Measurements from ENCODE around the gene LAX1. TPM values are rescaled to one million over a fixed set of nuclear protein-coding genes. Genes with fewer than 3 reads are reported as not detected.
A peak's percentile ranks its signal among the peaks of the same experiment; 100 is the strongest.
"Not testable (repeated sequence)": the region's sequence is repeated elsewhere in the genome, so short reads cannot be mapped to it uniquely, and the experiment has no call there.

The LAX1 gene
- polyA plus RNA-seq, 6 donors from 2014 or later: 3.8 to 9.3 (median 6.3) TPM; not detected in 1

- not testable (repeated sequence) for DNase-seq; H3K27me3 Mint-ChIP-seq; ATAC-seq (ENCODE audit: low read depth in 2 of 2); H3K9me3 Mint-ChIP-seq; H3K36me3 Mint-ChIP-seq
- Mint-ChIP-seq H3K4me3 (peak overlapping the region in 1 of 8 donors; percentile 29), H3K27ac (peak overlapping the region in 3 of 6 donors; percentile 3 to 69 (median 57)), H3K4me1 (peaks cover 24 to 42% (median 35%) of the 10 kb centered on the region in 3 donors)
Observed at GRCh38 chr1:203751618-203752361, 13.2 kb upstream of the LAX1 start.

GRCh38 chr1:203754455-203754864 is 10.5 kb upstream of the LAX1 start:
- H3K36me3 Mint-ChIP-seq: no peaks in the 10 kb centered on the region
- peaks cover 25 to 43% (median 36%) of the 10 kb centered on the region in 3 donors for H3K4me1 Mint-ChIP-seq
- DNase-seq (peak; percentile 62), ATAC-seq (ENCODE audit: low read depth in 2 of 2) (peak; percentile 76 to 78)
- peak overlapping the region; percentile 7 to 93 (median 80) for H3K4me3 Mint-ChIP-seq
- H3K9me3 Mint-ChIP-seq: no peaks in the 10 kb centered on the region
- no peaks in the 10 kb centered on the region for H3K27me3 Mint-ChIP-seq
- peak overlapping the region; percentile 95 to 99 (median 97) for H3K27ac Mint-ChIP-seq

- ATAC-seq (ENCODE audit: low read depth in 2 of 2) (no peak), DNase-seq (no peak)
- H3K27ac Mint-ChIP-seq: peak overlapping the region in 2 of 6 donors; percentile 62 to 99
- no peaks in the 10 kb centered on the region for H3K9me3 Mint-ChIP-seq
- H3K4me3 Mint-ChIP-seq: peak overlapping the region in 1 of 8 donors; percentile 20
- H3K27me3 Mint-ChIP-seq: no peaks in the 10 kb centered on the region
- peaks cover 25 to 45% (median 36%) of the 10 kb centered on the region in 3 donors for H3K4me1 Mint-ChIP-seq
- H3K36me3 Mint-ChIP-seq: no peaks in the 10 kb centered on the region
Observed at GRCh38 chr1:203756036-203756435, 8.9 kb upstream of the LAX1 start.

- H3K9me3 Mint-ChIP-seq; H3K36me3 Mint-ChIP-seq; H3K27me3 Mint-ChIP-seq; H3K4me3 Mint-ChIP-seq; DNase-seq; ATAC-seq (ENCODE audit: low read depth in 2 of 2): not testable (repeated sequence)
- Mint-ChIP-seq H3K27ac (peak overlapping the region in 1 of 6 donors; percentile 15), H3K4me1 (peaks cover 19 to 36% (median 26%) of the 10 kb centered on the region in 3 donors)
Observed at GRCh38 chr1:203758749-203759148, 6.2 kb upstream of the LAX1 start.

- Mint-ChIP-seq H3K9me3 (no peaks in the 10 kb centered on the region), H3K36me3 (no peaks in the 10 kb centered on the region), H3K4me3 (no peak overlapping the region), H3K4me1 (peaks cover 11 to 32% (median 15%) of the 10 kb centered on the region in 3 donors), H3K27ac (no peak overlapping the region), H3K27me3 (no peaks in the 10 kb centered on the region)
- DNase-seq: no peak
- no peak for ATAC-seq (ENCODE audit: low read depth in 2 of 2)
Observed at GRCh38 chr1:203760506-203760905, 4.5 kb upstream of the LAX1 start.

- peaks cover 0 to 24% (median 10%) of the 10 kb centered on the region in 3 donors for H3K4me1 Mint-ChIP-seq
- H3K4me3 Mint-ChIP-seq: not testable (repeated sequence)
Observed at GRCh38 chr1:203761958-203762357, 3.0 kb upstream of the LAX1 start.

GRCh38 chr1:203763505-203763904 is 1.5 kb upstream of the LAX1 start:
- ATAC-seq (ENCODE audit: low read depth in 2 of 2): no peak
- DNase-seq: no peak
- peak overlapping the region in 4 of 6 donors; percentile 55 to 87 (median 72) for H3K27ac Mint-ChIP-seq
- peaks cover 0 to 7% of the 10 kb centered on the region in 2 donors for H3K36me3 Mint-ChIP-seq
- H3K4me3 Mint-ChIP-seq: peak overlapping the region in 2 of 8 donors; percentile 1 to 36
- peaks cover 0 to 5% (median 0%) of the 10 kb centered on the region in 3 donors for H3K27me3 Mint-ChIP-seq
- no peaks in the 10 kb centered on the region for H3K9me3 Mint-ChIP-seq
- H3K4me1 Mint-ChIP-seq: peaks cover 6 to 30% (median 14%) of the 10 kb centered on the region in 3 donors

More at GRCh38 chr1:203761958-203762357, 3.0 kb upstream of the LAX1 start:
- not testable (repeated sequence) for H3K36me3 Mint-ChIP-seq; H3K27me3 Mint-ChIP-seq; ATAC-seq (ENCODE audit: low read depth in 2 of 2); DNase-seq; H3K9me3 Mint-ChIP-seq
- H3K27ac Mint-ChIP-seq: peak overlapping the region in 1 of 6 donors; percentile 74

GRCh38 chr1:203764105-203765028 is 616 bp upstream of the LAX1 start:
- Mint-ChIP-seq H3K9me3 (no peaks in the 10 kb centered on the region), H3K36me3 (peaks cover 0 to 7% of the 10 kb centered on the region in 2 donors), H3K27me3 (peaks cover 0 to 5% (median 0%) of the 10 kb centered on the region in 3 donors), H3K4me1 (peaks cover 14 to 35% (median 16%) of the 10 kb centered on the region in 3 donors), H3K4me3 (peak overlapping the region; percentile 81 to 93 (median 87)), H3K27ac (peak overlapping the region; percentile 64 to 93 (median 90))
- no peak for DNase-seq
- peak in 1 of 2 donors; percentile 3 for ATAC-seq (ENCODE audit: low read depth in 2 of 2)

GRCh38 chr1:203768256-203768655 is 3.3 kb downstream of the LAX1 start:
- Mint-ChIP-seq H3K27me3 (peaks cover 0 to 11% (median 4%) of the 10 kb centered on the region in 3 donors), H3K4me3 (peak overlapping the region in 1 of 8 donors; percentile 45), H3K9me3 (no peaks in the 10 kb centered on the region), H3K4me1 (peaks cover 16 to 34% (median 17%) of the 10 kb centered on the region in 3 donors), H3K27ac (peak overlapping the region in 3 of 6 donors; percentile 48 to 83 (median 62)), H3K36me3 (peaks cover 0 to 7% of the 10 kb centered on the region in 2 donors)
- ATAC-seq (ENCODE audit: low read depth in 2 of 2) (no peak), DNase-seq (no peak)

- Mint-ChIP-seq H3K4me3 (peak overlapping the region in 1 of 8 donors; percentile 42), H3K27me3 (peaks cover 0 to 11% (median 4%) of the 10 kb centered on the region in 3 donors), H3K36me3 (peaks cover 0 to 7% of the 10 kb centered on the region in 2 donors), H3K4me1 (peaks cover 15 to 24% (median 16%) of the 10 kb centered on the region in 3 donors), H3K27ac (peak overlapping the region in 4 of 6 donors; percentile 34 to 88 (median 86)), H3K9me3 (no peaks in the 10 kb centered on the region)
- ATAC-seq (ENCODE audit: low read depth in 2 of 2): peak in 1 of 2 donors; percentile 11
- DNase-seq: no peak
Observed at GRCh38 chr1:203769505-203770343, 4.7 kb downstream of the LAX1 start.

- ATAC-seq (ENCODE audit: low read depth in 2 of 2): no peak
- Mint-ChIP-seq H3K27me3 (peaks cover 0 to 11% (median 4%) of the 10 kb centered on the region in 3 donors), H3K36me3 (peaks cover 0 to 7% of the 10 kb centered on the region in 2 donors), H3K27ac (peak overlapping the region in 2 of 6 donors; percentile 57 to 88), H3K4me1 (peaks cover 21 to 31% (median 25%) of the 10 kb centered on the region in 3 donors), H3K4me3 (no peak overlapping the region), H3K9me3 (no peaks in the 10 kb centered on the region)
- DNase-seq: no peak
Observed at GRCh38 chr1:203771901-203772301, 6.9 kb downstream of the LAX1 start.

GRCh38 chr1:203772836-203773235 is 7.9 kb downstream of the LAX1 start:
- Mint-ChIP-seq H3K27ac (no peak overlapping the region), H3K36me3 (peaks cover 0 to 7% of the 10 kb centered on the region in 2 donors), H3K27me3 (peaks cover 0 to 11% (median 4%) of the 10 kb centered on the region in 3 donors), H3K4me3 (no peak overlapping the region), H3K4me1 (peaks cover 21 to 31% (median 26%) of the 10 kb centered on the region in 3 donors), H3K9me3 (no peaks in the 10 kb centered on the region)
- ATAC-seq (ENCODE audit: low read depth in 2 of 2) (no peak), DNase-seq (no peak)

All from naive B cell (primary cell).